Adrenal gland (tissue), 12 donors: Measurements from ENCODE around the gene CTDSPL. TPM values are rescaled to one million over a fixed set of nuclear protein-coding genes. Genes with fewer than 3 reads are reported as not detected.

Experiments
- DNase-seq, 7 donors: peaks; one replicate each; pipeline ENCODE4 v3.0.0-alpha.2; 2019 to 2020
- H3K27ac ChIP-seq, 5 donors: fragments of 200-600 bp; sonication (generic) in 4 of 5; 1 replicate in 3 of 5; 2 replicates in 2 of 5; pipeline versions ENCODE4 v1.5.1 to v1.8.0; 2016 to 2020; ENCODE audit warnings: mild to moderate bottlenecking in 1 of 5
- H3K27me3 ChIP-seq: fragments of 200-600 bp; 2 replicates; pipeline ENCODE4 v1.8.0; 2021
- H3K36me3 ChIP-seq, 2 donors: fragments of 200-600 bp; replicated peaks in 1 of 2; 1 replicate in 1 of 2; 2 replicates in 1 of 2; pipeline versions ENCODE4 v1.5.1 to v1.8.0; 2018 to 2022
- H3K4me1 ChIP-seq, 2 donors: fragments of 200-600 bp; replicated peaks in 1 of 2; 1 replicate in 1 of 2; 2 replicates in 1 of 2; pipeline versions ENCODE4 v1.5.1 to v1.8.0; 2018 to 2021
- H3K4me3 ChIP-seq, 4 donors: fragments of 200-600 bp; sonication (generic) in 3 of 4; one replicate each; pipeline ENCODE4 v1.5.1; 2016 to 2018
- H3K9me3 ChIP-seq, 3 donors: fragments of 200-600 bp; sonication (generic) in 1 of 3; replicated peaks in 1 of 3; 1 replicate in 2 of 3; 2 replicates in 1 of 3; pipeline versions ENCODE4 v1.5.1 to v1.8.0; 2016 to 2021
- CTCF ChIP-seq, 6 experiments: fragments of 450-650 bp in 4 of 6; fragments of 200-600 bp in 2 of 6; sonication (generic) in 1 of 6; IDR thresholded peaks; 1 replicate in 5 of 6; 2 replicates in 1 of 6; pipeline versions ENCODE4 v1.5.1 to v1.8.0; 2016 to 2021; ENCODE audit warnings: antibody characterized with exemption in 6 of 6, mild to moderate bottlenecking in 2 of 6, moderate library complexity in 1 of 6
- POLR2A ChIP-seq, 2 donors: fragments of 450-650 bp; IDR thresholded peaks; one replicate each; pipeline ENCODE4 v1.6.1; 2017; ENCODE audit warnings: antibody characterized with exemption in 2 of 2, mild to moderate bottlenecking in 2 of 2, moderate library complexity in 1 of 2
- WGBS, 4 donors: extraction: QIAGEN DNeasy Blood & Tissue Kit in 2 of 4; methylation state at CpG; one replicate each; pipeline versions ENCODE4 v1.1.5 to v1.1.7; 2013 to 2017; 5-methylcytosine and 5-hydroxymethylcytosine counted together
- intact Hi-C, 2 donors: fragments of 100-400 bp; cut with DNase I; formaldehyde crosslinking; loops; one replicate each; pipeline versions ENCODE4 v1.14.1 to v1.15.0; 2022 to 2023
- polyA plus RNA-seq, 3 donors: library from polyadenylated mRNA; stranded (reverse); fragments of 200-250 nt in 2 of 3; fragments of 350-450 nt in 1 of 3; fragmentation: Illumina TruSeq in 1 of 3; extraction: RNeasy Lipid Tissue Mini Kit (QIAGEN cat#74804) in 1 of 3; gene quantifications; one replicate each; pipeline ENCODE4 v1.2.3, GENCODE V29; 2013 to 2014
- total RNA-seq, 9 donors: library from RNA; depleted of rRNA in 4 of 9; stranded (reverse); fragments of >200 nt in 4 of 9; fragments of 120-200 nt in 1 of 9; fragmentation: NEBNext Ultra II Directional in 1 of 9; extraction: Animal tissue kit (Norgen Biotek cat#: 25700) in 1 of 9; gene quantifications; one replicate each; pipeline versions ENCODE4 v1.1.0 to v1.2.4, GENCODE V29; 2013 to 2023
- donor health status: healthy with polysubstance abuse.
- donor health status: Bipolar disorder and iron deficiency.
- donor health status: DM: yes; HTN: yes; CAD: no.
- donor health status: DM: no; HTN: no; CAD: no.
- donor health status: DM: no; HTN: no; CAD: no.
- donor health status: DM: yes; HTN: yes; CAD: no.

CTDSPL gene
- total and polyA plus RNA-seq, 12 donors, result 6.4 to 27.7 (median 16.0) TPM

GRCh38 chr3:37934631-37935289 is 73.1 kb downstream of the CTDSPL start:
- H3K36me3 ChIP-seq, result no peaks in the 10 kb centered on the region
- WGBS, 4 donors, result 79 to 82% (median 79%) methylated on average over 8 of the region's 8 CpGs
- no peak overlapping the region for H3K4me3 ChIP-seq
- no peak for DNase-seq
- TF ChIP-seq POLR2A (IDR thresholded peaks at IDR 0.05) (no peak), CTCF (IDR thresholded peaks at IDR 0.05) (no peak)
- intact Hi-C loops, result no loop called here
- peak overlapping the region in 1 of 5 donors; percentile 39 for H3K27ac ChIP-seq
- H3K9me3 ChIP-seq, result no peaks in the 10 kb centered on the region
- no peaks in the 10 kb centered on the region for H3K27me3 ChIP-seq
- H3K4me1 ChIP-seq, result peaks cover 5 to 15% of the 10 kb centered on the region in 2 donors

- no peaks in the 10 kb centered on the region for H3K9me3 ChIP-seq
- H3K36me3 ChIP-seq, result no peaks in the 10 kb centered on the region
- WGBS, 4 donors, result 28 to 47% (median 34%) methylated on average over 1 of the region's 1 CpG
- no peaks in the 10 kb centered on the region for H3K27me3 ChIP-seq
- H3K4me1 ChIP-seq, result peaks cover 5 to 15% of the 10 kb centered on the region in 2 donors
- TF ChIP-seq CTCF (IDR thresholded peaks at IDR 0.05), result no peak
- no peak for TF ChIP-seq POLR2A (IDR thresholded peaks at IDR 0.05)
- intact Hi-C loops, result no loop called here
- no peak for DNase-seq
- H3K4me3 ChIP-seq, result no peak overlapping the region
- peak overlapping the region in 2 of 5 donors; percentile 39 to 54 for H3K27ac ChIP-seq
Measured at GRCh38 chr3:37935290-37935668, 73.6 kb downstream of the CTDSPL start.

GRCh38 chr3:37935756-37936666 is 74.3 kb downstream of the CTDSPL start:
- no peak for DNase-seq
- Histone ChIP-seq H3K36me3 (no peaks in the 10 kb centered on the region), H3K4me1 (peaks cover 5 to 15% of the 10 kb centered on the region in 2 donors), H3K9me3 (no peaks in the 10 kb centered on the region), H3K4me3 (no peak overlapping the region), H3K27me3 (no peaks in the 10 kb centered on the region), H3K27ac (peak overlapping the region in 2 of 5 donors; percentile 39 to 54)
- intact Hi-C loops, result no loop called here
- 60 to 79% (median 72%) methylated on average over 9 of the region's 9 CpGs for WGBS, 4 donors
- no peak for TF ChIP-seq CTCF (IDR thresholded peaks at IDR 0.05)

- Histone ChIP-seq H3K36me3 (no peaks in the 10 kb centered on the region), H3K27ac (no peak overlapping the region), H3K4me3 (no peak overlapping the region), H3K27me3 (no peaks in the 10 kb centered on the region), H3K9me3 (no peaks in the 10 kb centered on the region), H3K4me1 (peaks cover 5 to 15% of the 10 kb centered on the region in 2 donors)
- WGBS, 4 donors, result 84 to 90% (median 88%) methylated on average over 6 of the region's 6 CpGs
- DNase-seq, result no peak
- TF ChIP-seq CTCF (IDR thresholded peaks at IDR 0.05) (no peak), POLR2A (IDR thresholded peaks at IDR 0.05) (no peak)
- intact Hi-C loops, result no loop called here
Measured at GRCh38 chr3:37937156-37937555, 75.5 kb downstream of the CTDSPL start.
